ENCODE results near the gene ATG9B. TPM values are rescaled to one million over a fixed set of nuclear protein-coding genes. Genes with fewer than 3 reads are reported as not detected.

The ATG9B gene
- total and polyA plus RNA-seq, 9 of the 15 experiments (the other 6 are each of a cell fraction or from before 2014, with no cell fraction given), result 0.29 to 8.0 (median 2.1) TPM

- TF ChIP-seq ZNF785 (CRISPR knock-in tag; IDR thresholded peaks at IDR 0.05) (no peak), SMAD2 (IDR thresholded peaks at IDR 0.05; ENCODE audit: low read depth, low read length) (no peak), NR2C2 (CRISPR knock-in tag; IDR thresholded peaks at IDR 0.05) (no peak), NR2C2 (tag; IDR thresholded peaks at IDR 0.05) (peak; percentile 21; the same call in 1 of the 2 replicates), RB1 (IDR thresholded peaks at IDR 0.05; ENCODE audit: low read depth) (no peak), ZFPM2 (CRISPR knock-in tag; IDR thresholded peaks at IDR 0.05) (no peak), THRB (CRISPR knock-in tag; conservative IDR thresholded peaks at IDR 0.05) (no peak), SPI1 (IDR thresholded peaks at IDR 0.05; ENCODE audit: borderline replicate concordance, low read depth, low read length) (no peak), E4F1 (CRISPR knock-in tag; IDR thresholded peaks at IDR 0.05; ENCODE audit: borderline replicate concordance) (no peak), FOXP4 (CRISPR knock-in tag; IDR thresholded peaks at IDR 0.05; ENCODE audit: borderline replicate concordance) (0 out of 2 replicates have a peak, but pooled peaks have one; percentile 37), HEY1 (CRISPR knock-in tag; IDR thresholded peaks at IDR 0.05; ENCODE audit: borderline replicate concordance) (no peak), DNMT1 (IDR thresholded peaks at IDR 0.05) (no peak), ZNF57 (CRISPR knock-in tag; IDR thresholded peaks at IDR 0.05) (no peak)
- TF ChIP-seq, protein P1, sequence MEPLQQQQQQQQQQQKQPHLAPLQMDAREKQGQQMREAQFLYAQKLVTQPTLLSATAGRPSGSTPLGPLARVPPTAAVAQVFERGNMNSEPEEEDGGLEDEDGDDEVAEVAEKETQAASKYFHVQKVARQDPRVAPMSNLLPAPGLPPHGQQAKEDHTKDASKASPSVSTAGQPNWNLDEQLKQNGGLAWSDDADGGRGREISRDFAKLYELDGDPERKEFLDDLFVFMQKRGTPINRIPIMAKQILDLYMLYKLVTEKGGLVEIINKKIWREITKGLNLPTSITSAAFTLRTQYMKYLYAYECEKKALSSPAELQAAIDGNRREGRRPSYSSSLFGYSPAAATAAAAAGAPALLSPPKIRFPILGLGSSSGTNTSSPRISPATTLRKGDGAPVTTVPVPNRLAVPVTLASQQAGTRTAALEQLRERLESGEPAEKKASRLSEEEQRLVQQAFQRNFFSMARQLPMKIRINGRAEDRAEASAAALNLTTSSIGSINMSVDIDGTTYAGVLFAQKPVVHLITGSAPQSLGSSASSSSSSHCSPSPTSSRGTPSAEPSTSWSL (CRISPR knock-in tag; IDR thresholded peaks at IDR 0.05; ENCODE audit: borderline replicate concordance), result no peak
- TF ChIP-seq, protein P2, sequence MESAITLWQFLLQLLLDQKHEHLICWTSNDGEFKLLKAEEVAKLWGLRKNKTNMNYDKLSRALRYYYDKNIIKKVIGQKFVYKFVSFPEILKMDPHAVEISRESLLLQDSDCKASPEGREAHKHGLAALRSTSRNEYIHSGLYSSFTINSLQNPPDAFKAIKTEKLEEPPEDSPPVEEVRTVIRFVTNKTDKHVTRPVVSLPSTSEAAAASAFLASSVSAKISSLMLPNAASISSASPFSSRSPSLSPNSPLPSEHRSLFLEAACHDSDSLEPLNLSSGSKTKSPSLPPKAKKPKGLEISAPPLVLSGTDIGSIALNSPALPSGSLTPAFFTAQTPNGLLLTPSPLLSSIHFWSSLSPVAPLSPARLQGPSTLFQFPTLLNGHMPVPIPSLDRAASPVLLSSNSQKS (CRISPR knock-in tag; IDR thresholded peaks at IDR 0.05), result no peak
- TF ChIP-seq, protein P3, sequence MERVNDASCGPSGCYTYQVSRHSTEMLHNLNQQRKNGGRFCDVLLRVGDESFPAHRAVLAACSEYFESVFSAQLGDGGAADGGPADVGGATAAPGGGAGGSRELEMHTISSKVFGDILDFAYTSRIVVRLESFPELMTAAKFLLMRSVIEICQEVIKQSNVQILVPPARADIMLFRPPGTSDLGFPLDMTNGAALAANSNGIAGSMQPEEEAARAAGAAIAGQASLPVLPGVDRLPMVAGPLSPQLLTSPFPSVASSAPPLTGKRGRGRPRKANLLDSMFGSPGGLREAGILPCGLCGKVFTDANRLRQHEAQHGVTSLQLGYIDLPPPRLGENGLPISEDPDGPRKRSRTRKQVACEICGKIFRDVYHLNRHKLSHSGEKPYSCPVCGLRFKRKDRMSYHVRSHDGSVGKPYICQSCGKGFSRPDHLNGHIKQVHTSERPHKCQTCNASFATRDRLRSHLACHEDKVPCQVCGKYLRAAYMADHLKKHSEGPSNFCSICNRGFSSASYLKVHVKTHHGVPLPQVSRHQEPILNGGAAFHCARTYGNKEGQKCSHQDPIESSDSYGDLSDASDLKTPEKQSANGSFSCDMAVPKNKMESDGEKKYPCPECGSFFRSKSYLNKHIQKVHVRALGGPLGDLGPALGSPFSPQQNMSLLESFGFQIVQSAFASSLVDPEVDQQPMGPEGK (CRISPR knock-in tag; IDR thresholded peaks at IDR 0.05; ENCODE audit: borderline replicate concordance), result no peak
These were observed 38.3 kb upstream of the ATG9B start (continued) for GRCh38 chr7:151062399-151063211.
